ENCODE data around the gene ZMIZ1. TPM values are rescaled to one million over a fixed set of nuclear protein-coding genes. Genes with fewer than 3 reads are reported as not detected.

Gene ZMIZ1
- total RNA-seq, 6 experiments from 2014 or later, result 38.6 to 60.3 (median 51.2) TPM

DNA sequence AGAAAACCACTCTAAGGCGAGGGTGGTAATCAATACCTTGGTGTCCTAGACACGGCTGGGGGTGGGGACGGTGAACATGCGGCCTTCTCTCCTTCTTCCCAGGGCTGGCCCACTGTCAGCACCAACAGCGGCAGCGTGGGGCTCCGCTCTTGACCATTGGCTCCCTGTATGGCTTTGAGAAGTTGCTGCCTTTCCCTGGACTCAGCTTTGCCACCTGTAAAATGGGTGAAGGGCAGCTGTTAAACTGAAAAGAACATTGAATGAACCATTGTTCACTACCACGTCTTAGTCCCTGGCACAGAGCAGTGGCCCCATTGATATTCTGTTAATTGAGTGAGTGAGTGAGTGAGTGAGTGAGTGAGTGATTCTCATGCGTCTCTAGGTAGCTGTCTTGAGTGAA, 95.3 kb downstream of the ZMIZ1 start:
- H3K27me3 Mint-ChIP-seq (ENCODE audit: insufficient read depth), result peaks cover 4% of the 10 kb centered on the region
- H3K36me3 Mint-ChIP-seq (ENCODE audit: low read depth), result peaks cover 18% of the 10 kb centered on the region; the same call in 1 of the 2 replicates
- DNase-seq, result no peak
- no peak overlapping the region for H3K4me3 Mint-ChIP-seq
- H3K27ac Mint-ChIP-seq, result peak overlapping the region; percentile 76
- TF ChIP-seq, protein P1, sequence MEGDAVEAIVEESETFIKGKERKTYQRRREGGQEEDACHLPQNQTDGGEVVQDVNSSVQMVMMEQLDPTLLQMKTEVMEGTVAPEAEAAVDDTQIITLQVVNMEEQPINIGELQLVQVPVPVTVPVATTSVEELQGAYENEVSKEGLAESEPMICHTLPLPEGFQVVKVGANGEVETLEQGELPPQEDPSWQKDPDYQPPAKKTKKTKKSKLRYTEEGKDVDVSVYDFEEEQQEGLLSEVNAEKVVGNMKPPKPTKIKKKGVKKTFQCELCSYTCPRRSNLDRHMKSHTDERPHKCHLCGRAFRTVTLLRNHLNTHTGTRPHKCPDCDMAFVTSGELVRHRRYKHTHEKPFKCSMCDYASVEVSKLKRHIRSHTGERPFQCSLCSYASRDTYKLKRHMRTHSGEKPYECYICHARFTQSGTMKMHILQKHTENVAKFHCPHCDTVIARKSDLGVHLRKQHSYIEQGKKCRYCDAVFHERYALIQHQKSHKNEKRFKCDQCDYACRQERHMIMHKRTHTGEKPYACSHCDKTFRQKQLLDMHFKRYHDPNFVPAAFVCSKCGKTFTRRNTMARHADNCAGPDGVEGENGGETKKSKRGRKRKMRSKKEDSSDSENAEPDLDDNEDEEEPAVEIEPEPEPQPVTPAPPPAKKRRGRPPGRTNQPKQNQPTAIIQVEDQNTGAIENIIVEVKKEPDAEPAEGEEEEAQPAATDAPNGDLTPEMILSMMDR (IDR thresholded peaks at IDR 0.05), result no peak
- H3K9me3 Mint-ChIP-seq, result no peaks in the 10 kb centered on the region
- H3K4me1 Mint-ChIP-seq (ENCODE audit: low read depth), result peaks cover 53% of the 10 kb centered on the region

DNA sequence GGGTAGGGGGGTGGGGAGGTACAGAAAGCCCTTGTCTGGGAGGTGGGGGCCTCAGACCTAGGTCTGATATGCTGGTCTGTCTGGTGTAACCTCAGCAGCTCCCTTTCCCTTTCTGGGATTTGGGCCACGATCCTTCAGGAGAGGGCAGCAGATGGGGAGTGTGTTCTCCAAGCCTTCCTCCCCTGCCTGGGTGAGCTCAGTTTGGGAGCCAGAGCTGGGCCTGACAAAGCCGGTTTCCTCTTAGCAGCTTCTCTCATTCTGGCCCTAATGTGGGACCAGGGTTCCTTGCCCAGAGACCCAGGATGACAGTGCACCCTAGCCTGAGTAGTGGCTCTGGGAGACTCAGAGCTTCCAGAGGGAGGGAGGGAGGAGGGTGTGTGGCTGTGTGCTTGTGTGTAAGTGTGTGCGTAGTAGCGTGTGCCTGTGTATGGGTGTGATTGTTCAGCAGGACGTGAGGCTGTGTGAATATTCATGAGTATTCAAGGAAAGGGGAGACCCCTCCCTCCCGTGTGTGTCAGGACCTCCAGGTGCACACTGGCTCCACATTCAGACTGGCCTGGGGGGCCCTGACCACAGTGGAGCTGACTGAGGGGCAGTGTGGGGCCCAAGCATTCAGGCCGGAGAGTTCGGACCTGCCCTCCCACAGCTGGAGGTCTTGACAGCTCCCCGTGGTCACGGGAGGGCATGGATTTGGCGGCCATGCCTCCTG, 96.5 kb downstream of the ZMIZ1 start:
- DNase-seq, result no peak

DNA sequence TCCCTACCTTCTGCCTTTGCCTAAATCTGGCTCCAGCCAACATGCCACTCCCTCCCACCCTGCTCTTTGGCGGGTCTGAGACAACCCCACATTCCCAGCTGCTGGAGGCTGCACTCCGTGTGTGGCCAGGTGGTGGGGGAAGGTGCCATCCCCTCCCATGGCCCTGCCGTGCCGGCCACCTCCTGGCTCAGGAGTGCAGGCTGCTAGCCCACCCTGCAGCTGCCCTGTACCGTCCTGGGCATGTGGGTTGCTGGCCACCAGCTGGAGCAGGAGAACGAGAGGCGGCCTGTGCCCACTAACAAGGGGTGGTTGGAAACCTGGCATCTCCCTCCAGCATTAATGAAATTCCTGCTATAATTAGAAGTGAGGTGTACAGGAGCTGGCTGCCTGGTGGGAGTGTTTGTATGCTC, 97.6 kb downstream of the ZMIZ1 start:
- Mint-ChIP-seq H3K36me3 (ENCODE audit: low read depth) (peaks cover 18% of the 10 kb centered on the region; the same call in 1 of the 2 replicates), H3K27me3 (ENCODE audit: insufficient read depth) (peaks cover 2% of the 10 kb centered on the region), H3K27ac (no peak overlapping the region), H3K4me3 (no peak overlapping the region), H3K4me1 (ENCODE audit: low read depth) (peaks cover 30% of the 10 kb centered on the region), H3K9me3 (no peaks in the 10 kb centered on the region)
- DNase-seq, result no peak
- TF ChIP-seq, protein P1 (IDR thresholded peaks at IDR 0.05), result no peak

More for the DNA sequence above, 96.5 kb downstream of the ZMIZ1 start:
- peaks cover 18% of the 10 kb centered on the region; the same call in 1 of the 2 replicates for H3K36me3 Mint-ChIP-seq (ENCODE audit: low read depth)
- H3K4me3 Mint-ChIP-seq, result no peak overlapping the region
- H3K4me1 Mint-ChIP-seq (ENCODE audit: low read depth), result peaks cover 41% of the 10 kb centered on the region
- H3K27ac Mint-ChIP-seq, result peak overlapping the region; percentile 42; the same call in 1 of the 2 replicates
- H3K27me3 Mint-ChIP-seq (ENCODE audit: insufficient read depth), result peaks cover 2% of the 10 kb centered on the region
- TF ChIP-seq, protein P1 (IDR thresholded peaks at IDR 0.05), result no peak
- H3K9me3 Mint-ChIP-seq, result no peaks in the 10 kb centered on the region

DNA sequence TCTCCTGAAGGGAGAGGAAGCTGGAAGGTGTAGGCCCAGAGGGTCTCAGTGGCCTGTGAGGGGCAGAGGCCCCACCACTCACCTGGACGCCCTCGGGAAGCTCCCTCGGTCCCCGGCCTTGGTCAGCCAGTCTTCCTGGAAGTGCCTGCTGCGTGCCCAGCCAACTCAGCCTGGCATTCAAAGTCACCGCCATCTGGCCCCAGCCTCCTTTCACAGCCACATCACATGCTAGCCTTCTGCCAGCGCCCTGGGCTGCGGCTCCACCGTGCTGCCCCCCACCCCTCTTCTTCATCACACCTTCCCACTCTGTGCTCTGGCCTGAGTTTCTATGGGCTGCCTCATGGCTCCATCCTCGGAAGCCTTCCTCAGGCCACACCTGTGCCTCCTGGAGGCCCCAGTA, 98.0 kb downstream of the ZMIZ1 start:
- TF ChIP-seq, protein P1 (IDR thresholded peaks at IDR 0.05), result no peak
- Mint-ChIP-seq H3K27ac (peak overlapping the region; percentile 26; the same call in 1 of the 2 replicates), H3K4me1 (ENCODE audit: low read depth) (peaks cover 26% of the 10 kb centered on the region), H3K36me3 (ENCODE audit: low read depth) (peaks cover 18% of the 10 kb centered on the region; the same call in 1 of the 2 replicates), H3K4me3 (no peak overlapping the region), H3K9me3 (no peaks in the 10 kb centered on the region), H3K27me3 (ENCODE audit: insufficient read depth) (peaks cover 2% of the 10 kb centered on the region)
- DNase-seq, result no peak

DNA sequence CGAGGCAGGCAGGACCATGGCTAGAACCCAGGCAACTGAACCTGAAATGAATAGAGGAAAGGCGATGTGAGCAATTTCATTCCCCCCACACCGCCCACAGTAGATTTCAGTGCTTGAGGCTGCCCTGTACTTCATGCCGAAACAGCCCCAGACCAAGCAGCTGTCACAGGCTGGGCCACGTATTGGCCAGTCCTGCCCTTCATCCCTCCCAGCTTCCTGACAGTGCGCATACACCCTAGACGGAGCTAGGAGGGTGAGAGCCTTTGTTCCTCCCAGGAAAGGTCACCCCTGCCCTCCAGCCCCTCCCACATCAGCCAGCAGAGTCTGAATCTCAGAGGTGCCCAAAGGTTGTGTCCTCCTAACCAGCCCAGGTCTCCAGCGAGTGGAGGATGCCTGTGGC, 98.8 kb downstream of the ZMIZ1 start:
- TF ChIP-seq, protein P1 (IDR thresholded peaks at IDR 0.05), result no peak
- peaks cover 5% of the 10 kb centered on the region for H3K27me3 Mint-ChIP-seq (ENCODE audit: insufficient read depth)

More for the DNA sequence above, 98.8 kb downstream of the ZMIZ1 start:
- H3K27ac Mint-ChIP-seq, result no peak overlapping the region
- no peaks in the 10 kb centered on the region for H3K9me3 Mint-ChIP-seq
- H3K36me3 Mint-ChIP-seq (ENCODE audit: low read depth), result peaks cover 19% of the 10 kb centered on the region; the same call in 1 of the 2 replicates
- H3K4me3 Mint-ChIP-seq, result no peak overlapping the region
- no peak for DNase-seq
- H3K4me1 Mint-ChIP-seq (ENCODE audit: low read depth), result peaks cover 21% of the 10 kb centered on the region

Measured in HFFc6 (cell line).